SK-N-SH (cell line): ENCODE measurements around the gene NUMA1. TPM values are rescaled to one million over a fixed set of nuclear protein-coding genes. Genes with fewer than 3 reads are reported as not detected.

Source experiments
- CTCF ChIA-PET: fragments of 300-600, 350-600 bp; formaldehyde crosslinking; extraction: SDS; loops from one replicate; lab custom pipeline; 2021; lab: Yijun Ruan, JAX
- POLR2A ChIA-PET: fragments of 350-600 bp; sonication (Branson Sonifier 250); formaldehyde crosslinking; extraction: SDS; loops from one replicate; lab custom pipeline; 2020; ENCODE audit warnings: antibody characterized with exemption, inconsistent platforms; lab: Yijun Ruan, JAX
- DNase-seq: peaks from one replicate; pipeline ENCODE4 v3.0.0; 2012
- H2AFZ ChIP-seq: fragments of 200-600 bp; sonication (generic); 2 replicates; pipeline ENCODE4 v1.8.1; 2016; ENCODE audit warnings: antibody characterized with exemption, mild to moderate bottlenecking, low read depth
- H3F3A ChIP-seq: fragments of 200-600 bp; sonication (generic); replicated peaks from 2 replicates; pipeline ENCODE3; 2016; ENCODE audit warnings: antibody characterized with exemption, mild to moderate bottlenecking; ENCODE audit not compliant: insufficient read depth
- H3K27ac ChIP-seq, 2 experiments: fragments of 200-500 bp in 1 of 2; fragments of 200-600 bp in 1 of 2; sonication (Bioruptor generic) in 1 of 2; sonication (generic), shearing (Covaris generic) in 1 of 2; 2 replicates each; pipeline versions ENCODE4 v1.5.1 to v1.6.1; 2014 to 2016; ENCODE audit warnings: low read depth in 2 of 2, inconsistent platforms in 1 of 2, low read length in 1 of 2, mild to moderate bottlenecking in 1 of 2, mixed read lengths in 1 of 2
- H3K27me3 ChIP-seq: fragments of 200-600 bp; sonication (generic), shearing (Covaris generic); 2 replicates; pipeline ENCODE4 v1.6.1; 2016; ENCODE audit warnings: mixed run types; ENCODE audit not compliant: insufficient read depth
- H3K36me3 ChIP-seq, 2 experiments: fragments of 200-500 bp in 1 of 2; fragments of 200-600 bp in 1 of 2; sonication (Bioruptor generic) in 1 of 2; sonication (generic) in 1 of 2; replicated peaks in 1 of 2; 2 replicates each; pipeline versions ENCODE3 to v1.5.1; 2014 to 2016; ENCODE audit warnings: low read length in 1 of 2, mild to moderate bottlenecking in 1 of 2; ENCODE audit not compliant: insufficient read depth in 2 of 2, control insufficient read depth in 1 of 2
- H3K4me1 ChIP-seq, 2 experiments: fragments of 200-500 bp in 1 of 2; fragments of 200-600 bp in 1 of 2; sonication (Bioruptor generic) in 1 of 2; sonication (generic), shearing (Covaris generic) in 1 of 2; 2 replicates each; pipeline versions ENCODE4 v1.5.1 to v1.6.1; 2014 to 2016; ENCODE audit warnings: low read depth in 1 of 2, low read length in 1 of 2, mixed run types in 1 of 2; ENCODE audit not compliant: insufficient read depth in 2 of 2, control insufficient read depth in 1 of 2
- H3K4me2 ChIP-seq: fragments of 200-600 bp; sonication (generic), shearing (Covaris generic); 2 replicates; pipeline ENCODE4 v1.6.1; 2017; ENCODE audit warnings: mixed run types
- H3K4me3 ChIP-seq, 2 experiments: fragments of 200-500 bp in 1 of 2; fragments of 200-600 bp in 1 of 2; sonication (Bioruptor generic) in 1 of 2; sonication (generic), shearing (Covaris generic) in 1 of 2; 2 replicates each; pipeline versions ENCODE4 v1.5.1 to v1.8.1; 2014 to 2016; ENCODE audit warnings: low read depth in 2 of 2, inconsistent platforms in 1 of 2, low read length in 1 of 2, mild to moderate bottlenecking in 1 of 2, mixed read lengths in 1 of 2, moderate library complexity in 1 of 2
- H3K79me2 ChIP-seq: fragments of 200-600 bp; sonication (generic); 2 replicates; pipeline ENCODE4 v1.8.1; 2017; ENCODE audit warnings: mild to moderate bottlenecking; ENCODE audit not compliant: insufficient read depth
- H3K9ac ChIP-seq: fragments of 200-600 bp; sonication (generic); 2 replicates; pipeline ENCODE4 v1.6.1; 2017; ENCODE audit warnings: mixed run types
- H3K9me2 ChIP-seq: fragments of 200-600 bp; sonication (generic); 2 replicates; pipeline ENCODE4 v1.6.1; 2017; ENCODE audit warnings: mixed run types
- H3K9me3 ChIP-seq: fragments of 200-600 bp; sonication (generic); 2 replicates; pipeline ENCODE4 v1.6.1; 2017; ENCODE audit warnings: mixed run types, mild to moderate bottlenecking, moderate library complexity
- H4K20me1 ChIP-seq: fragments of 200-600 bp; sonication (generic); 2 replicates; pipeline ENCODE4 v1.6.1; 2017; ENCODE audit warnings: mild to moderate bottlenecking, mixed run types; ENCODE audit not compliant: insufficient read depth
- ELF1 ChIP-seq: IDR thresholded peaks from 2 replicates; pipeline ENCODE4 v1.4.0; 2012
- EP300 ChIP-seq, 2 experiments: IDR thresholded peaks; 2 replicates each; pipeline versions ENCODE4 v1.4.0 to v1.6.1; 2012; ENCODE audit warnings: borderline replicate concordance in 1 of 2, low read depth in 1 of 2, low read length in 1 of 2
- EZH2phosphoT487 ChIP-seq: fragments of 200-600 bp; sonication (generic); IDR thresholded peaks from 2 replicates; pipeline ENCODE4 v1.6.1; 2017; ENCODE audit warnings: low read depth, mixed run types, mild to moderate bottlenecking, antibody characterized with exemption, moderate library complexity, borderline replicate concordance
- FOSL2 ChIP-seq: IDR thresholded peaks from 2 replicates; pipeline ENCODE4 v1.4.0; 2012; ENCODE audit warnings: low read depth, mild to moderate bottlenecking, moderate library complexity, borderline replicate concordance
- MEF2A ChIP-seq: IDR thresholded peaks from 2 replicates; pipeline ENCODE4 v1.4.0; 2012; ENCODE audit warnings: low read depth, borderline replicate concordance
- MXI1 ChIP-seq: IDR thresholded peaks from 2 replicates; pipeline ENCODE4 v1.6.1; 2012; ENCODE audit warnings: mild to moderate bottlenecking, low read depth, low read length, improper control_type of control experiment
- POLR2AphosphoS5 ChIP-seq: IDR thresholded peaks from 2 replicates; pipeline ENCODE4 v1.6.1; 2012; ENCODE audit warnings: low read depth, low read length
- RCOR1 ChIP-seq: fragments of 150-350 bp; IDR thresholded peaks from 2 replicates; pipeline ENCODE4 v1.6.1; 2017; ENCODE audit warnings: antibody characterized with exemption, low read length
- RXRA ChIP-seq: IDR thresholded peaks from 2 replicates; pipeline ENCODE4 v1.4.0; 2012; ENCODE audit warnings: low read depth, mild to moderate bottlenecking, borderline replicate concordance
- SIN3A ChIP-seq: IDR thresholded peaks from 2 replicates; pipeline ENCODE4 v1.6.1; 2012; ENCODE audit warnings: low read depth, mild to moderate bottlenecking, low read length, moderate library complexity, borderline replicate concordance
- SMC3 ChIP-seq: IDR thresholded peaks from 2 replicates; pipeline ENCODE4 v1.6.1; 2012; ENCODE audit warnings: low read depth, low read length, improper control_type of control experiment
- TAF1 ChIP-seq: IDR thresholded peaks from 2 replicates; pipeline ENCODE4 v1.6.1; 2012; ENCODE audit warnings: low read depth, mild to moderate bottlenecking, low read length, moderate library complexity, borderline replicate concordance
- TCF12 ChIP-seq: IDR thresholded peaks from 2 replicates; pipeline ENCODE4 v1.4.0; 2012
- TEAD4 ChIP-seq: IDR thresholded peaks from 2 replicates; pipeline ENCODE4 v1.4.0; 2012; ENCODE audit warnings: mild to moderate bottlenecking, borderline replicate concordance; ENCODE audit not compliant: insufficient read depth
- WGBS: methylation state at CpG from one replicate; pipeline ENCODE4 v1.1.6; 2017; ENCODE audit warnings: low lambda C conversion rate; 5-methylcytosine and 5-hydroxymethylcytosine counted together
- polyA plus RNA-seq, 3 experiments: library from polyadenylated mRNA; depleted of rRNA; stranded (reverse); fragments of >200 nt; gene quantifications; 2 replicates each; pipeline ENCODE4 v1.2.3, GENCODE V29; 2012
- TF ChIP-seq, protein P1 (sequence below): IDR thresholded peaks from 2 replicates; pipeline ENCODE4 v1.6.1; 2012; ENCODE audit warnings: mild to moderate bottlenecking, low read depth, low read length, moderate library complexity
- TF ChIP-seq, protein P2 (sequence below): fragments of 150-350 bp; IDR thresholded peaks from 2 replicates; pipeline ENCODE4 v1.6.1; 2017; ENCODE audit warnings: antibody characterized with exemption, low read length, low read depth, borderline replicate concordance
- TF ChIP-seq, protein P3 (sequence below): IDR thresholded peaks from 2 replicates; pipeline ENCODE4; 2012
- TF ChIP-seq, protein P4 (sequence below): fragments of 200-600 bp; sonication (generic); IDR thresholded peaks from 2 replicates; pipeline ENCODE4 v1.6.1; 2017; ENCODE audit warnings: antibody characterized with exemption, mild to moderate bottlenecking, moderate library complexity

Gene NUMA1, protein sequence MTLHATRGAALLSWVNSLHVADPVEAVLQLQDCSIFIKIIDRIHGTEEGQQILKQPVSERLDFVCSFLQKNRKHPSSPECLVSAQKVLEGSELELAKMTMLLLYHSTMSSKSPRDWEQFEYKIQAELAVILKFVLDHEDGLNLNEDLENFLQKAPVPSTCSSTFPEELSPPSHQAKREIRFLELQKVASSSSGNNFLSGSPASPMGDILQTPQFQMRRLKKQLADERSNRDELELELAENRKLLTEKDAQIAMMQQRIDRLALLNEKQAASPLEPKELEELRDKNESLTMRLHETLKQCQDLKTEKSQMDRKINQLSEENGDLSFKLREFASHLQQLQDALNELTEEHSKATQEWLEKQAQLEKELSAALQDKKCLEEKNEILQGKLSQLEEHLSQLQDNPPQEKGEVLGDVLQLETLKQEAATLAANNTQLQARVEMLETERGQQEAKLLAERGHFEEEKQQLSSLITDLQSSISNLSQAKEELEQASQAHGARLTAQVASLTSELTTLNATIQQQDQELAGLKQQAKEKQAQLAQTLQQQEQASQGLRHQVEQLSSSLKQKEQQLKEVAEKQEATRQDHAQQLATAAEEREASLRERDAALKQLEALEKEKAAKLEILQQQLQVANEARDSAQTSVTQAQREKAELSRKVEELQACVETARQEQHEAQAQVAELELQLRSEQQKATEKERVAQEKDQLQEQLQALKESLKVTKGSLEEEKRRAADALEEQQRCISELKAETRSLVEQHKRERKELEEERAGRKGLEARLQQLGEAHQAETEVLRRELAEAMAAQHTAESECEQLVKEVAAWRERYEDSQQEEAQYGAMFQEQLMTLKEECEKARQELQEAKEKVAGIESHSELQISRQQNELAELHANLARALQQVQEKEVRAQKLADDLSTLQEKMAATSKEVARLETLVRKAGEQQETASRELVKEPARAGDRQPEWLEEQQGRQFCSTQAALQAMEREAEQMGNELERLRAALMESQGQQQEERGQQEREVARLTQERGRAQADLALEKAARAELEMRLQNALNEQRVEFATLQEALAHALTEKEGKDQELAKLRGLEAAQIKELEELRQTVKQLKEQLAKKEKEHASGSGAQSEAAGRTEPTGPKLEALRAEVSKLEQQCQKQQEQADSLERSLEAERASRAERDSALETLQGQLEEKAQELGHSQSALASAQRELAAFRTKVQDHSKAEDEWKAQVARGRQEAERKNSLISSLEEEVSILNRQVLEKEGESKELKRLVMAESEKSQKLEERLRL (N-terminal part only)
- 111 TPM in 2 replicates for polyA plus RNA-seq (2012; rRNA removed)
- 32.2 and 47.9 TPM in 2 replicates for polyA plus RNA-seq (2012; cell fraction: cytosol; rRNA removed)
- polyA plus RNA-seq (2012; cell fraction: nucleus; rRNA removed): 295 and 336 TPM in 2 replicates

DNA sequence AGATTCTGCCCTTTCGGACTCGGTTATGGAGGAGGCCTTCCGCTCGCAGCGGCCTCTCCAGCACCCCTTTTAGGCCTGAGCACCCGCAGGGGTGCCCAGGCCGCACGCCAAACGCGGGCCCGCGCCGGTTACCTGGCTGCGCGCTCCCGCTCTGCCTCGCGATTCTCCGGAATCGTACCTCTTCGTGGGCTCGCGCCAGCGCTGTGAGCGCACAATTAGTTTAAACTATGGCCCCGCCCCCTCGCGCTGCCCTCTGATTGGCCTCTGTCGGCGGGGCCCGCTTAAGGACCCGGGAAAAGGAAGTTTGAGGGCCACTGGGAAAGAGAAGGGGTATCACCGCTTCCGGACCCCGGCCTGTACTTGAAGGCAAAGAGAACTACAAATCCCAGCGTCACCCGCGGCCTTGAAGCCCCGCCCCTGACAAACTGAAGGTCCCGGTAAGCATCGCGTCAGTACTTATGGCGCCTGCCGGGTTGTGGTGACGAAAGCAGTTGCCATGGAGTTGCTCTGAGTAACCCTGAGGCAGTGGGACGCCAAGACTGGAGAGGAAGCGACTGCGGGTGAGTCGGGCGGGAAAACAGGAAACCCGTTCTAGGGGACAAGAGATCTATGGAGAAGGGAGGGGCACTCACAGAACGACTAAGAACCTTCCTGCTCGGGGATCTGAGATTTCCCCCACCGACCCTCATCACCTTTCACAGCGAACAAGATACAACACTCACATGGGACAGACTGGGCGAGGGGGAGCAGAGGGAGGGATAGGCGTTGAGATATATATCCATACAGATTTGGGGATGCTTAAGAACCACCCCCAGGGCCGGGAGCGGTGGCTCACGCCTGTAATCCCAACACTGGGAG lies at the start of gene NUMA1, which contains the start of gene LRRC51:
TSS of gene NUMA1 (minus strand) at position 217 of the 858 bp plus-strand sequence. CDS start 44,599 bp downstream, outside the sequence.
TSS of gene LRRC51 (plus strand) at position 525 of the 858 bp plus-strand sequence. CDS start 8,234 bp downstream, outside the sequence.
- Histone ChIP-seq H3K9me3 (no peaks in the 10 kb centered on the region), H3K4me3 (peak within 1 kb of the TSS; percentile 70 to 78), H3K27me3 (no peaks in the 10 kb centered on the region), H3K36me3 (no peaks in the 10 kb centered on the region), H4K20me1 (no peaks in the 10 kb centered on the region), H3F3A (no peaks in the 10 kb centered on the region), H3K79me2 (peaks cover 46% of the 10 kb centered on the region), H3K27ac (peak within 1 kb of the TSS; percentile 88), H3K4me1 (peaks cover 8 to 20% of the 10 kb centered on the region in 2 experiments; a peak in 3 of 4 replicates), H3K9me2 (no peaks in the 10 kb centered on the region), H2AFZ (peak within 1 kb of the TSS; percentile 88), H3K4me2 (peak within 1 kb of the TSS; percentile 79), H3K9ac (peak within 1 kb of the TSS; percentile 78)
- POLR2A ChIA-PET: interaction anchor here (0.6 to 1.6 kb wide), 4 partner anchors 11 to 52 kb away, joined by 3 to 6 read pairs (median 3); no protein-coding TSS in a partner anchor
- CTCF ChIA-PET: interaction anchor here (1.4 to 7.8 kb wide), 4 partner anchors 17 to 350 kb away, joined by 3 to 99 read pairs (median 5); no protein-coding TSS in a partner anchor
- peak; percentile 92 for DNase-seq
- under 1% methylated on average over 52 of the region's 60 CpGs for WGBS
- TF ChIP-seq RCOR1 (no peak; the same call in 1 of the 2 replicates), EP300 (IDR thresholded peaks at IDR 0.05; ENCODE audit: borderline replicate concordance in 1 of 2, low read depth in 1 of 2, low read length in 1 of 2) (no peak; a peak in 1 of 4 replicates), POLR2AphosphoS5 (peak; percentile 36; the same call in 1 of the 2 replicates), RXRA (no peak), MXI1 (peak; percentile 95), TEAD4 (no peak), EZH2phosphoT487 (no peak), FOSL2 (no peak), TAF1 (peak; percentile 64; the same call in 1 of the 2 replicates), MEF2A (no peak), SIN3A (0 out of 2 replicates have a peak, but pooled peaks have one; percentile 23), TCF12 (no peak), ELF1 (peak; percentile 96), SMC3 (no peak)
- TF ChIP-seq, protein P1, sequence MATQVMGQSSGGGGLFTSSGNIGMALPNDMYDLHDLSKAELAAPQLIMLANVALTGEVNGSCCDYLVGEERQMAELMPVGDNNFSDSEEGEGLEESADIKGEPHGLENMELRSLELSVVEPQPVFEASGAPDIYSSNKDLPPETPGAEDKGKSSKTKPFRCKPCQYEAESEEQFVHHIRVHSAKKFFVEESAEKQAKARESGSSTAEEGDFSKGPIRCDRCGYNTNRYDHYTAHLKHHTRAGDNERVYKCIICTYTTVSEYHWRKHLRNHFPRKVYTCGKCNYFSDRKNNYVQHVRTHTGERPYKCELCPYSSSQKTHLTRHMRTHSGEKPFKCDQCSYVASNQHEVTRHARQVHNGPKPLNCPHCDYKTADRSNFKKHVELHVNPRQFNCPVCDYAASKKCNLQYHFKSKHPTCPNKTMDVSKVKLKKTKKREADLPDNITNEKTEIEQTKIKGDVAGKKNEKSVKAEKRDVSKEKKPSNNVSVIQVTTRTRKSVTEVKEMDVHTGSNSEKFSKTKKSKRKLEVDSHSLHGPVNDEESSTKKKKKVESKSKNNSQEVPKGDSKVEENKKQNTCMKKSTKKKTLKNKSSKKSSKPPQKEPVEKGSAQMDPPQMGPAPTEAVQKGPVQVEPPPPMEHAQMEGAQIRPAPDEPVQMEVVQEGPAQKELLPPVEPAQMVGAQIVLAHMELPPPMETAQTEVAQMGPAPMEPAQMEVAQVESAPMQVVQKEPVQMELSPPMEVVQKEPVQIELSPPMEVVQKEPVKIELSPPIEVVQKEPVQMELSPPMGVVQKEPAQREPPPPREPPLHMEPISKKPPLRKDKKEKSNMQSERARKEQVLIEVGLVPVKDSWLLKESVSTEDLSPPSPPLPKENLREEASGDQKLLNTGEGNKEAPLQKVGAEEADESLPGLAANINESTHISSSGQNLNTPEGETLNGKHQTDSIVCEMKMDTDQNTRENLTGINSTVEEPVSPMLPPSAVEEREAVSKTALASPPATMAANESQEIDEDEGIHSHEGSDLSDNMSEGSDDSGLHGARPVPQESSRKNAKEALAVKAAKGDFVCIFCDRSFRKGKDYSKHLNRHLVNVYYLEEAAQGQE: no peak
- TF ChIP-seq, protein P2, sequence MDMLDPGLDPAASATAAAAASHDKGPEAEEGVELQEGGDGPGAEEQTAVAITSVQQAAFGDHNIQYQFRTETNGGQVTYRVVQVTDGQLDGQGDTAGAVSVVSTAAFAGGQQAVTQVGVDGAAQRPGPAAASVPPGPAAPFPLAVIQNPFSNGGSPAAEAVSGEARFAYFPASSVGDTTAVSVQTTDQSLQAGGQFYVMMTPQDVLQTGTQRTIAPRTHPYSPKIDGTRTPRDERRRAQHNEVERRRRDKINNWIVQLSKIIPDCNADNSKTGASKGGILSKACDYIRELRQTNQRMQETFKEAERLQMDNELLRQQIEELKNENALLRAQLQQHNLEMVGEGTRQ: no peak
- TF ChIP-seq, protein P3, sequence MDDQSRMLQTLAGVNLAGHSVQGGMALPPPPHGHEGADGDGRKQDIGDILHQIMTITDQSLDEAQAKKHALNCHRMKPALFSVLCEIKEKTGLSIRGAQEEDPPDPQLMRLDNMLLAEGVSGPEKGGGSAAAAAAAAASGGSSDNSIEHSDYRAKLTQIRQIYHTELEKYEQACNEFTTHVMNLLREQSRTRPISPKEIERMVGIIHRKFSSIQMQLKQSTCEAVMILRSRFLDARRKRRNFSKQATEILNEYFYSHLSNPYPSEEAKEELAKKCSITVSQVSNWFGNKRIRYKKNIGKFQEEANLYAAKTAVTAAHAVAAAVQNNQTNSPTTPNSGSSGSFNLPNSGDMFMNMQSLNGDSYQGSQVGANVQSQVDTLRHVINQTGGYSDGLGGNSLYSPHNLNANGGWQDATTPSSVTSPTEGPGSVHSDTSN: no peak; the same call in 1 of the 2 replicates
- TF ChIP-seq, protein P4, sequence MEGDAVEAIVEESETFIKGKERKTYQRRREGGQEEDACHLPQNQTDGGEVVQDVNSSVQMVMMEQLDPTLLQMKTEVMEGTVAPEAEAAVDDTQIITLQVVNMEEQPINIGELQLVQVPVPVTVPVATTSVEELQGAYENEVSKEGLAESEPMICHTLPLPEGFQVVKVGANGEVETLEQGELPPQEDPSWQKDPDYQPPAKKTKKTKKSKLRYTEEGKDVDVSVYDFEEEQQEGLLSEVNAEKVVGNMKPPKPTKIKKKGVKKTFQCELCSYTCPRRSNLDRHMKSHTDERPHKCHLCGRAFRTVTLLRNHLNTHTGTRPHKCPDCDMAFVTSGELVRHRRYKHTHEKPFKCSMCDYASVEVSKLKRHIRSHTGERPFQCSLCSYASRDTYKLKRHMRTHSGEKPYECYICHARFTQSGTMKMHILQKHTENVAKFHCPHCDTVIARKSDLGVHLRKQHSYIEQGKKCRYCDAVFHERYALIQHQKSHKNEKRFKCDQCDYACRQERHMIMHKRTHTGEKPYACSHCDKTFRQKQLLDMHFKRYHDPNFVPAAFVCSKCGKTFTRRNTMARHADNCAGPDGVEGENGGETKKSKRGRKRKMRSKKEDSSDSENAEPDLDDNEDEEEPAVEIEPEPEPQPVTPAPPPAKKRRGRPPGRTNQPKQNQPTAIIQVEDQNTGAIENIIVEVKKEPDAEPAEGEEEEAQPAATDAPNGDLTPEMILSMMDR: no peak
